ENCODE measurements around the gene RBL1.

- no peak for TF ChIP-seq BHLHE40 (IDR thresholded peaks at IDR 0.05; ENCODE audit: low read depth, low read length)
- TF ChIP-seq CEBPB (IDR thresholded peaks at IDR 0.05; ENCODE audit: low read depth, low read length): no peak
- no peak for TF ChIP-seq POLR2A (IDR thresholded peaks at IDR 0.05; ENCODE audit: low read depth, low read length)
- no peak for TF ChIP-seq ELK1 (IDR thresholded peaks at IDR 0.05; ENCODE audit: borderline replicate concordance, low read depth, low read length)
These were observed 106.0 kb downstream of the RBL1 start for GRCh38 chr20:36989797-36990196.

All from IMR-90 (cell line).